WTC11 (cell line): ENCODE data around the gene HPN.

Experiments used
- ATF6 ChIP-seq: sonication (generic); formaldehyde crosslinking; IDR thresholded peaks from 2 replicates; pipeline ENCODE4 v1.8.1; 2023; ENCODE audit warnings: mild to moderate bottlenecking, missing genetic modification reagents
- CTCF ChIP-seq: fragments of 200-600 bp; IDR thresholded peaks from 2 replicates; pipeline ENCODE4 v1.8.0; 2022; ENCODE audit warnings: antibody characterized with exemption
- E2F1 ChIP-seq: sonication (generic); formaldehyde crosslinking; IDR thresholded peaks from 2 replicates; pipeline ENCODE4 v1.8.0; 2022; ENCODE audit warnings: mild to moderate bottlenecking, missing genetic modification reagents
- HMGA2 ChIP-seq: fragments of 250-450 bp; sonication (Bioruptor Pico); IDR thresholded peaks from 2 replicates; pipeline ENCODE4 v1.4.0; 2021; ENCODE audit warnings: mild to moderate bottlenecking, moderate library complexity
- JUN ChIP-seq: sonication (generic); formaldehyde crosslinking; IDR thresholded peaks from 2 replicates; pipeline ENCODE4 v1.8.0; 2023; ENCODE audit warnings: mild to moderate bottlenecking, missing genetic modification reagents
- RELA ChIP-seq: sonication (generic); formaldehyde crosslinking; IDR thresholded peaks from 2 replicates; pipeline ENCODE4 v1.8.1; 2022; ENCODE audit warnings: missing genetic modification reagents, mild to moderate bottlenecking, borderline replicate concordance
- SMAD3 ChIP-seq: sonication (generic); formaldehyde crosslinking; IDR thresholded peaks from 2 replicates; pipeline ENCODE4 v1.8.0; 2022; ENCODE audit warnings: missing genetic modification reagents, mild to moderate bottlenecking, borderline replicate concordance
- USF2 ChIP-seq: sonication (generic); formaldehyde crosslinking; IDR thresholded peaks from 2 replicates; pipeline ENCODE4 v1.8.1; 2023; ENCODE audit warnings: mild to moderate bottlenecking, missing genetic modification reagents, moderate library complexity
- ZNF121 ChIP-seq: sonication (generic); formaldehyde crosslinking; IDR thresholded peaks from 2 replicates; pipeline ENCODE4 v1.8.0; 2023; ENCODE audit warnings: missing genetic modification reagents

GRCh38 chr19:35042954-35043604 is 1.6 kb downstream of the HPN start:
- TF ChIP-seq JUN (CRISPR knock-in tag) (no peak), HMGA2 (CRISPR knock-in tag) (no peak), CTCF (no peak), ZNF121 (CRISPR knock-in tag) (no peak), ATF6 (no peak), USF2 (CRISPR knock-in tag) (no peak), SMAD3 (CRISPR knock-in tag) (no peak), E2F1 (CRISPR knock-in tag) (no peak), RELA (no peak)
